H1 (cell line): ENCODE measurements around the gene PCP4. TPM values are rescaled to one million over a fixed set of nuclear protein-coding genes. Genes with fewer than 3 reads are reported as not detected.

Experiments used
- CTCF ChIA-PET: fragments of 300-600 bp; sonication (Branson Sonifier 250); formaldehyde crosslinking; loops from one replicate; lab custom pipeline; 2021; ENCODE audit not compliant: partially characterized antibody; lab: Charles Lee
- POLR2A ChIA-PET: fragments of 300-600 bp; sonication (Branson Sonifier 250); formaldehyde crosslinking; loops from one replicate; lab custom pipeline; 2021; ENCODE audit warnings: inconsistent platforms; ENCODE audit not compliant: partially characterized antibody; lab: Charles Lee
- DNase-seq, 2 experiments: peaks; one replicate each; pipeline versions ENCODE4 v3.0.0 to v3.0.0-alpha.2; 2010 to 2022; ENCODE audit warnings: low spot score in 2 of 2, low read depth in 1 of 2, mixed read lengths in 1 of 2
- FAIRE-seq: peaks from 2 replicates; lab custom pipeline; 2011; peaks lifted over from hg19 to GRCh38; lab: Jason Lieb, UNC
- H2AFZ ChIP-seq: 2 replicates; pipeline ENCODE4 v1.8.1; 2012; ENCODE audit warnings: low read length, inconsistent platforms
- H2AK5ac ChIP-seq: 2 replicates; pipeline ENCODE4 v1.6.1; 2013; ENCODE audit warnings: low read depth, low read length
- H2BK120ac ChIP-seq: replicated peaks from 2 replicates; pipeline ENCODE3; 2013; ENCODE audit warnings: low read depth, low read length, inconsistent platforms
- H2BK12ac ChIP-seq: 2 replicates; pipeline ENCODE4 v1.6.1; 2013; ENCODE audit warnings: low read depth, low read length
- H2BK15ac ChIP-seq: 2 replicates; pipeline ENCODE4 v1.6.1; 2013; ENCODE audit warnings: low read length
- H2BK20ac ChIP-seq: 2 replicates; pipeline ENCODE4 v1.6.1; 2013; ENCODE audit warnings: low read length
- H2BK5ac ChIP-seq: 2 replicates; pipeline ENCODE4 v1.6.1; 2013; ENCODE audit warnings: low read depth, low read length
- H3K14ac ChIP-seq: 2 replicates; pipeline ENCODE4 v1.6.1; 2013; ENCODE audit warnings: inconsistent platforms; ENCODE audit not compliant: insufficient read length
- H3K18ac ChIP-seq: 2 replicates; pipeline ENCODE4 v1.6.1; 2013; ENCODE audit warnings: low read length; ENCODE audit errors: extremely low read depth
- H3K23ac ChIP-seq: 2 replicates; pipeline ENCODE4 v1.6.1; 2013; ENCODE audit warnings: inconsistent platforms; ENCODE audit not compliant: insufficient read length
- H3K23me2 ChIP-seq: 2 replicates; pipeline ENCODE4 v1.6.1; 2013; ENCODE audit warnings: low read depth, low read length
- H3K27ac ChIP-seq: 2 replicates; pipeline ENCODE4 v1.6.1; 2011; ENCODE audit warnings: low read depth, low read length, inconsistent platforms
- H3K27me3 ChIP-seq, 4 experiments: replicated peaks in 1 of 4; 1 replicate in 1 of 4; 2 replicates in 3 of 4; pipeline versions ENCODE4 v1.6.1 to v1.8.1; 2011 to 2013; ENCODE audit warnings: low read length in 3 of 4, mild to moderate bottlenecking in 3 of 4, inconsistent platforms in 2 of 4, mixed read lengths in 2 of 4, moderate library complexity in 1 of 4; ENCODE audit not compliant: control insufficient read depth in 3 of 4, insufficient read depth in 3 of 4; ENCODE audit errors: extremely low read depth in 1 of 4
- H3K36me3 ChIP-seq, 4 experiments: 2 replicates each; pipeline versions ENCODE4 v1.6.1 to v1.8.1; 2011 to 2013; ENCODE audit warnings: mild to moderate bottlenecking in 4 of 4, low read length in 3 of 4, moderate library complexity in 2 of 4, control low read depth in 1 of 4, inconsistent platforms in 1 of 4; ENCODE audit not compliant: insufficient read depth in 4 of 4, control insufficient read depth in 2 of 4
- H3K4ac ChIP-seq: replicated peaks from 2 replicates; pipeline ENCODE3; 2013; ENCODE audit warnings: low read length, low read depth, mixed read lengths, inconsistent platforms; ENCODE audit not compliant: insufficient read length
- H3K4me1 ChIP-seq, 4 experiments: replicated peaks in 1 of 4; 1 replicate in 1 of 4; 2 replicates in 3 of 4; pipeline versions ENCODE4 v1.6.1 to v1.8.1; 2011 to 2013; ENCODE audit warnings: low read length in 3 of 4, inconsistent platforms in 2 of 4, mixed read lengths in 1 of 4; ENCODE audit not compliant: insufficient read depth in 4 of 4, control insufficient read depth in 3 of 4
- H3K4me2 ChIP-seq, 2 experiments: 2 replicates each; pipeline versions ENCODE4 v1.6.1 to v1.8.1; 2011 to 2013; ENCODE audit warnings: low read depth in 2 of 2, low read length in 2 of 2, control low read depth in 1 of 2, inconsistent platforms in 1 of 2, mild to moderate bottlenecking in 1 of 2; ENCODE audit not compliant: insufficient read depth in 1 of 2
- H3K4me3 ChIP-seq, 4 experiments: fragments of 200-600, 300-600 bp in 1 of 4; sonication (generic), shearing (Covaris generic), sonication (Bioruptor Twin) in 1 of 4; 2 replicates each; pipeline versions ENCODE4 v1.5.1 to v1.8.1; 2011 to 2016; ENCODE audit warnings: low read length in 4 of 4, low read depth in 3 of 4, control low read depth in 2 of 4, inconsistent platforms in 2 of 4, mild to moderate bottlenecking in 2 of 4, mixed read lengths in 1 of 4, moderate library complexity in 1 of 4; ENCODE audit not compliant: insufficient read depth in 2 of 4; ENCODE audit errors: extremely low read depth in 1 of 4
- H3K56ac ChIP-seq: replicated peaks from 2 replicates; pipeline ENCODE3; 2013; ENCODE audit warnings: low read depth, mild to moderate bottlenecking, mixed read lengths, low read length, inconsistent platforms; ENCODE audit not compliant: insufficient read length
- H3K79me1 ChIP-seq: 2 replicates; pipeline ENCODE4 v1.6.1; 2013; ENCODE audit warnings: low read depth, low read length, control low read depth
- H3K79me2 ChIP-seq, 2 experiments: 2 replicates each; pipeline versions ENCODE4 v1.6.1 to v1.8.1; 2012 to 2013; ENCODE audit warnings: low read length in 2 of 2, mild to moderate bottlenecking in 2 of 2, inconsistent platforms in 1 of 2; ENCODE audit not compliant: insufficient read depth in 2 of 2, control insufficient read depth in 1 of 2
- H3K9ac ChIP-seq, 4 experiments: replicated peaks in 1 of 4; 1 replicate in 1 of 4; 2 replicates in 3 of 4; pipeline versions ENCODE4 v1.6.1 to v1.8.1; 2011 to 2013; ENCODE audit warnings: low read depth in 3 of 4, low read length in 3 of 4, control low read depth in 2 of 4, mild to moderate bottlenecking in 2 of 4, moderate library complexity in 2 of 4, inconsistent platforms in 1 of 4; ENCODE audit errors: extremely low read depth in 1 of 4
- H3K9me3 ChIP-seq, 2 experiments: 2 replicates each; pipeline versions ENCODE4 v1.6.1 to v1.8.1; 2012 to 2013; ENCODE audit warnings: mild to moderate bottlenecking in 2 of 2, moderate library complexity in 2 of 2, control low read depth in 1 of 2, inconsistent platforms in 1 of 2, low read depth in 1 of 2, low read length in 1 of 2, mixed read lengths in 1 of 2; ENCODE audit not compliant: insufficient read depth in 2 of 2
- H4K20me1 ChIP-seq, 2 experiments: replicated peaks in 1 of 2; 2 replicates each; pipeline versions ENCODE3 to v1.8.1; 2011 to 2013; ENCODE audit warnings: inconsistent platforms in 2 of 2, low read length in 2 of 2, mild to moderate bottlenecking in 1 of 2; ENCODE audit not compliant: insufficient read depth in 2 of 2, control insufficient read depth in 1 of 2
- H4K5ac ChIP-seq: 2 replicates; pipeline ENCODE4 v1.6.1; 2013; ENCODE audit warnings: low read length, low read depth, mixed read lengths, inconsistent platforms; ENCODE audit not compliant: insufficient read length
- H4K8ac ChIP-seq: 2 replicates; pipeline ENCODE4 v1.8.0; 2013; ENCODE audit warnings: mild to moderate bottlenecking, moderate library complexity, low read length, inconsistent platforms; ENCODE audit not compliant: insufficient read depth; ENCODE audit errors: extremely low read depth
- H4K91ac ChIP-seq: replicated peaks from 2 replicates; pipeline ENCODE3; 2013; ENCODE audit warnings: low read length, mixed read lengths, inconsistent platforms; ENCODE audit not compliant: insufficient read length
- POLR2A ChIP-seq, 2 experiments: IDR thresholded peaks; 1 replicate in 1 of 2; 2 replicates in 1 of 2; pipeline ENCODE4 v1.6.1; 2011; ENCODE audit warnings: low read depth in 2 of 2, low read length in 2 of 2, mild to moderate bottlenecking in 2 of 2; ENCODE audit errors: control extremely low read depth in 1 of 2
- SIX5 ChIP-seq: IDR thresholded peaks from 2 replicates; pipeline ENCODE4 v1.6.1; 2011; ENCODE audit warnings: mild to moderate bottlenecking, low read depth, low read length
- SP2 ChIP-seq: IDR thresholded peaks from 2 replicates; pipeline ENCODE4 v1.6.1; 2012; ENCODE audit warnings: mild to moderate bottlenecking, low read length, inconsistent platforms
- WGBS, 2 experiments: shearing (Covaris generic) in 1 of 2; methylation state at CpG; one replicate each; pipeline versions ENCODE4 v1.1.6 to v1.1.7; 2013 to 2015; ENCODE audit warnings: low lambda C conversion rate in 2 of 2, mixed read lengths in 2 of 2, inconsistent platforms in 1 of 2, low coverage in 1 of 2, missing lambda C conversion rate in 1 of 2; ENCODE audit not compliant: insufficient replicate concordance in 2 of 2, insufficient coverage in 1 of 2, insufficient read length in 1 of 2; ENCODE audit errors: extremely low coverage in 1 of 2, missing lambda C conversion rate in 1 of 2; 5-methylcytosine and 5-hydroxymethylcytosine counted together
- polyA plus RNA-seq, 7 experiments: library from polyadenylated mRNA; depleted of rRNA in 3 of 7; stranded (reverse) in 5 of 7; unstranded in 2 of 7; fragments of >200 nt in 5 of 7; fragments of 200-250 nt in 2 of 7; gene quantifications; 1 replicate in 5 of 7; 2 replicates in 1 of 7; 4 replicates in 1 of 7; pipeline versions ENCODE4 v1.2.1 to v1.2.3, GENCODE V29; 2011 to 2013; ENCODE audit warnings: missing spikeins in 2 of 7, mixed read lengths in 2 of 7
- total RNA-seq: library from RNA; stranded (reverse); fragmentation: NEBNext Ultra II Directional; extraction: Animal tissue kit (Norgen Biotek cat#: 25700); gene quantifications from 2 replicates; pipeline ENCODE4 v1.2.1, GENCODE V29; 2021

Gene PCP4
- total and polyA plus RNA-seq, 2 of the 8 experiments (the other 6 are each of a cell fraction or from before 2014, with no cell fraction given), result 1.8 to 2.4 TPM

DNA sequence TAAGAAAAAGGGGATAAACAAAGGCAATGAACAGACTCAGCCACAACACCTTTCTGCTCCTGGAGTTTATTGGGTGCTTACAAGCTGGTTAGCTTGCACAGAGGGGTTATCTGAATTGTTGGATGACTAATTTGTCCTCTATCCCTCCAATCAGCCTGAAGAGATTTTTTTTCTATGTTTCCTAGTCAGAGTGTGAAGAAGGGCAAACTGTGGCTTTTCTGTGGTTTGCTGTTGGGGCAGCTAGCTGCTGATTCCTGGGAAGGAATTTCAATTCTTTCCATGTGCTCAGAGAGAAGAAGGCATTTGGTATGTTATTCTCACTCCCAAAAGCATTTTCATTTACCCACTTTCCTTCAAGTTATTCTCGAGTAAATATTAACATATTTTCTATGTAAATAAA lies 48.6 kb downstream of the PCP4 start:
- Histone ChIP-seq H2AK5ac (no peak overlapping the region), H3K9me3 (no peaks in the 10 kb centered on the region), H3K23ac (no peak overlapping the region), H3K14ac (no peak overlapping the region), H3K4me1 (no peaks in the 10 kb centered on the region), H4K20me1 (peaks cover 2 to 9% of the 10 kb centered on the region in 2 experiments), H3K27ac (no peak overlapping the region), H2AFZ (no peak overlapping the region), H3K36me3 (no peaks in the 10 kb centered on the region; a peak in 1 of 8 replicates), H2BK120ac (no peak overlapping the region), H3K23me2 (peaks cover 10% of the 10 kb centered on the region), H2BK12ac (no peak overlapping the region), H3K27me3 (no peaks in the 10 kb centered on the region), H2BK5ac (no peak overlapping the region), H3K4me3 (no peak overlapping the region), H4K8ac (no peak overlapping the region), H4K91ac (no peak overlapping the region), H3K9ac (no peak overlapping the region), H3K79me1 (no peaks in the 10 kb centered on the region), H2BK20ac (no peak overlapping the region), H3K79me2 (no peaks in the 10 kb centered on the region), H3K4ac (no peak overlapping the region), H4K5ac (no peak overlapping the region), H3K56ac (no peak overlapping the region), H3K4me2 (no peak overlapping the region), H2BK15ac (no peak overlapping the region), H3K18ac (no peak overlapping the region)
- WGBS, 2 experiments, result 86% methylated on average over 1 of the region's 1 CpG; no CpG with 5 or more reads in 1 of the 2 experiments
- DNase-seq (no peak), FAIRE-seq (no peak)
- TF ChIP-seq SP2 (no peak), SIX5 (no peak), POLR2A (IDR thresholded peaks at IDR 0.05; ENCODE audit: control extremely low read depth in 1 of 2, low read depth in 2 of 2, low read length in 2 of 2) (no peak)
- CTCF ChIA-PET, result no interaction called here
- POLR2A ChIA-PET, result no interaction called here
